ENCODE measurements around the gene APOBEC3A.
"Not testable (repeated sequence)": the region's sequence is repeated elsewhere in the genome, so short reads cannot be mapped to it uniquely, and the experiment has no call there.

The APOBEC3A gene

GRCh38 chr22:38960673-38961072, 3.3 kb downstream of the APOBEC3A start:
- DNase-seq: not testable (repeated sequence)

- DNase-seq: not testable (repeated sequence)
These were observed 5.9 kb downstream of the APOBEC3A start for GRCh38 chr22:38963291-38963738.

GRCh38 chr22:38963872-38964271, 6.5 kb downstream of the APOBEC3A start:
- no peak for DNase-seq

GRCh38 chr22:38964306-38964705, 6.9 kb downstream of the APOBEC3A start:
- no peak for DNase-seq

GRCh38 chr22:38964989-38965388, 7.6 kb downstream of the APOBEC3A start:
- DNase-seq: no peak

- DNase-seq: no peak
These were observed 8.4 kb downstream of the APOBEC3A start for GRCh38 chr22:38965614-38966379.

- no peak for DNase-seq
These were observed 8.9 kb downstream of the APOBEC3A start for GRCh38 chr22:38966380-38966702.

- no peak for DNase-seq
These were observed 9.5 kb downstream of the APOBEC3A start for GRCh38 chr22:38966942-38967341.

- no peak for DNase-seq
These were observed 10.3 kb downstream of the APOBEC3A start for GRCh38 chr22:38967451-38968450.

GRCh38 chr22:38968801-38969200, 11.4 kb downstream of the APOBEC3A start:
- DNase-seq: no peak

- DNase-seq: peak; percentile 29
These were observed 13.1 kb downstream of the APOBEC3A start for GRCh38 chr22:38970551-38970950.

GRCh38 chr22:38971202-38971601, 13.8 kb downstream of the APOBEC3A start:
- no peak for DNase-seq

- DNase-seq: no peak
These were observed 14.4 kb downstream of the APOBEC3A start for GRCh38 chr22:38971791-38972190.

- no peak for DNase-seq
These were observed 15.1 kb downstream of the APOBEC3A start for GRCh38 chr22:38972558-38972957.

- DNase-seq: peak; percentile 66
These were observed 16.1 kb downstream of the APOBEC3A start for GRCh38 chr22:38973289-38974169.

GRCh38 chr22:38974170-38974825, 16.9 kb downstream of the APOBEC3A start:
- no peak for DNase-seq

GRCh38 chr22:38974826-38975175, 17.4 kb downstream of the APOBEC3A start:
- DNase-seq: no peak

- DNase-seq: not testable (repeated sequence)
These were observed 19.9 kb downstream of the APOBEC3A start for GRCh38 chr22:38977289-38977688.

GRCh38 chr22:38980587-38980986, 23.2 kb downstream of the APOBEC3A start:
- DNase-seq: not testable (repeated sequence)

- DNase-seq: peak; percentile 17
These were observed 23.9 kb downstream of the APOBEC3A start for GRCh38 chr22:38981005-38981991.

All from NCI-H69 (cell line).